Body of pancreas (tissue), 4 donors: ENCODE data around the gene JADE1. TPM values are rescaled to one million over a fixed set of nuclear protein-coding genes. Genes with fewer than 3 reads are reported as not detected.
A peak's percentile ranks its signal among the peaks of the same experiment; 100 is the strongest.

Experiments
- ATAC-seq: fragments of 150-250 bp; one replicate; pipeline ENCODE4 v1.9.1; 2016
- DNase-seq, 4 donors: peaks; one replicate each; pipeline ENCODE4 v3.0.0-alpha.2; 2019
- H3K27ac ChIP-seq, 4 donors: fragments of 200-600 bp; sonication (generic); 1 replicate in 3 of 4; 2 replicates in 1 of 4; pipeline versions ENCODE4 v1.5.1 to v1.6.1; 2016 to 2019; ENCODE audit warnings: mild to moderate bottlenecking in 1 of 4, mixed read lengths in 1 of 4, moderate library complexity in 1 of 4
- H3K27me3 ChIP-seq, 2 donors: fragments of 200-600 bp; sonication (generic); one replicate each; pipeline ENCODE4 v1.6.0; 2016; ENCODE audit warnings: mild to moderate bottlenecking in 1 of 2
- H3K36me3 ChIP-seq, 2 donors: fragments of 200-600 bp; sonication (generic); replicated peaks in 1 of 2; 2 replicates each; pipeline ENCODE4 v1.5.1; 2016; ENCODE audit warnings: low read depth in 2 of 2; ENCODE audit not compliant: insufficient read depth in 1 of 2
- H3K4me1 ChIP-seq: fragments of 200-600 bp; sonication (generic); one replicate; pipeline ENCODE4 v1.6.0; 2016
- H3K4me3 ChIP-seq, 2 donors: fragments of 200-600 bp; sonication (generic); 1 replicate in 1 of 2; 2 replicates in 1 of 2; pipeline ENCODE4 v1.5.1; 2016 to 2019
- H3K9me3 ChIP-seq, 3 donors: fragments of 200-600 bp; sonication (generic); 1 replicate in 2 of 3; 2 replicates in 1 of 3; pipeline ENCODE4 v1.5.1; 2016
- POLR2A ChIP-seq, 3 donors: fragments of 450-650 bp; IDR thresholded peaks; one replicate each; pipeline ENCODE4 v1.6.1; 2016; ENCODE audit warnings: antibody characterized with exemption in 3 of 3, mild to moderate bottlenecking in 2 of 3
- WGBS, 2 donors: methylation state at CpG; one replicate each; pipeline ENCODE4 v1.1.5; 2017; 5-methylcytosine and 5-hydroxymethylcytosine counted together
- intact Hi-C: fragments of 100-400 bp; cut with DNase I; formaldehyde crosslinking; loops from one replicate; pipeline ENCODE4 v1.15.1; 2023
- total RNA-seq, 2 donors: library from RNA; depleted of rRNA; stranded (reverse); fragments of >200 nt; gene quantifications; one replicate each; pipeline ENCODE4 v1.1.0, GENCODE V29; 2016
- TF ChIP-seq, protein P1 (sequence below), 7 experiments: fragments of 450-650 bp in 4 of 7; fragments of 200-600 bp in 3 of 7; sonication (generic) in 3 of 7; IDR thresholded peaks; one replicate each; pipeline ENCODE4 v1.5.1; 2016 to 2019; ENCODE audit warnings: antibody characterized with exemption in 7 of 7

Gene JADE1
- total RNA-seq, 2 donors from 2014 or later: 44.4 to 50.4 TPM

DNA sequence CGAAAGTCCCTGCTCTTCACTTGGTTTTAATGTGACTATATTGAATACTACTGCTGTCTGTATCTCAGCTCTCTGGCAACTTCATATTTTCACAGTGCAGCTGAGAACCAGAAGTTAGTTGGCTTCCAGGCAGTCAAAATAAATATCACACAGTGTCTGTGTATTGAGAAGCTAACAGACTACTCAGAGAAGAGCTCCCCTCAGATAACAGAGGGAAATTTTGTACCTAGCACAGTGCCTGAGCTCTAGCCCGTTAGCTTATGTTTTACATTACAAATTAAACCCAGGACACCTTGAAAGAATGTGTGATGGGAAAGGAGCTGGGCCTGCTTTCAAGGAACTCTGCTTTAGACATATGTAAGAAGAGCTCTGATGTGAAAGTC lies 22.7 kb downstream of the JADE1 start:
- 21 to 29% methylated on average over 2 of the region's 2 CpGs for WGBS, 2 donors
- Histone ChIP-seq H3K4me1 (peaks cover 84% of the 10 kb centered on the region), H3K27me3 (no peaks in the 10 kb centered on the region), H3K36me3 (no peaks in the 10 kb centered on the region), H3K4me3 (no peak overlapping the region), H3K27ac (peak overlapping the region; percentile 17 to 72 (median 43)), H3K9me3 (no peaks in the 10 kb centered on the region)
- TF ChIP-seq, protein P1, sequence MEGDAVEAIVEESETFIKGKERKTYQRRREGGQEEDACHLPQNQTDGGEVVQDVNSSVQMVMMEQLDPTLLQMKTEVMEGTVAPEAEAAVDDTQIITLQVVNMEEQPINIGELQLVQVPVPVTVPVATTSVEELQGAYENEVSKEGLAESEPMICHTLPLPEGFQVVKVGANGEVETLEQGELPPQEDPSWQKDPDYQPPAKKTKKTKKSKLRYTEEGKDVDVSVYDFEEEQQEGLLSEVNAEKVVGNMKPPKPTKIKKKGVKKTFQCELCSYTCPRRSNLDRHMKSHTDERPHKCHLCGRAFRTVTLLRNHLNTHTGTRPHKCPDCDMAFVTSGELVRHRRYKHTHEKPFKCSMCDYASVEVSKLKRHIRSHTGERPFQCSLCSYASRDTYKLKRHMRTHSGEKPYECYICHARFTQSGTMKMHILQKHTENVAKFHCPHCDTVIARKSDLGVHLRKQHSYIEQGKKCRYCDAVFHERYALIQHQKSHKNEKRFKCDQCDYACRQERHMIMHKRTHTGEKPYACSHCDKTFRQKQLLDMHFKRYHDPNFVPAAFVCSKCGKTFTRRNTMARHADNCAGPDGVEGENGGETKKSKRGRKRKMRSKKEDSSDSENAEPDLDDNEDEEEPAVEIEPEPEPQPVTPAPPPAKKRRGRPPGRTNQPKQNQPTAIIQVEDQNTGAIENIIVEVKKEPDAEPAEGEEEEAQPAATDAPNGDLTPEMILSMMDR (IDR thresholded peaks at IDR 0.05): no peak
- no peak for TF ChIP-seq POLR2A (IDR thresholded peaks at IDR 0.05)
- ATAC-seq: no peak
- intact Hi-C loops: no loop called here
- DNase-seq: no peak

DNA sequence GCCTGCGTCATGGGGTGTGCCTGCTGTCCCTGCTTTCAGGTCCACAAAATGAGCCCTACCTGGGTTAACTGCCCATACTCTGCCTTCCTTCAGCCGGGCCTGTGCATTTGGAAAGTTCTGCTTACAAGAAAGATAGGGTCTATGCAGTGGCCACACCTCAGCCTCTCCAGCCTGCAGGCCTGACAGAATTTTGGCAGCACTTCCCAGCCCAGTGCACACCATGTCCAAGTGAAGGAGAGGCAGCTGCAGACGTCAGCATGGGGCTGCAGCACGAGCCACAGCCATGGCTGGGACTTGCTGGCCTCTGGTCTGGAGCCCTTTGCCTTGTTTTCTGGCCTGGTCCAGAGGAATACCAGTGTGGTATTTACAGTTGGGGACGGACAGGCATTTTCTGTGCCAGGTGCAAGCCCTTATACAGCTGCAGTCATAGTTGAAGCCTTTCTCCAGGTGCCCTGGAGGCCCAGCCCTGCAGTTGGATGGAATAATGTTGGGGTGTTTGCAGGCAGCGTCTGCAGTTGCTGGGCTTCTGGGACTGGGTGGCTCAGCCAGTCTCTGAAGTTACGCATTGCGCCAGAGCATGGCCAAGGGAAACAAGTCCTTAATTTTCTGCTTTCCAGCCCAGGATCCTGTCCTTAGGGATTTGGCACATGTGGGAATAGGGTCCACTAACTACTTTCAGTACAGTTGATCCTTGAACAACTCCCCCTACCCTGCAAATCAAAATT lies 26.2 kb downstream of the JADE1 start:
- no peaks in the 10 kb centered on the region for H3K36me3 ChIP-seq
- TF ChIP-seq, protein P1 (IDR thresholded peaks at IDR 0.05): peak in 1 of 7 experiments; percentile 2
- TF ChIP-seq POLR2A (IDR thresholded peaks at IDR 0.05): no peak
- H3K4me1 ChIP-seq: peaks cover 97% of the 10 kb centered on the region
- H3K4me3 ChIP-seq: no peak overlapping the region
- H3K27me3 ChIP-seq: no peaks in the 10 kb centered on the region
- H3K9me3 ChIP-seq: no peaks in the 10 kb centered on the region
- peak; percentile 80 to 90 (median 89) for DNase-seq
- H3K27ac ChIP-seq: peak overlapping the region; percentile 49 to 72 (median 66)
- intact Hi-C loops: no loop called here
- peak; percentile 90 for ATAC-seq
- WGBS, 2 donors: 28 to 37% methylated on average over 3 to 8 of the region's 8 CpGs

DNA sequence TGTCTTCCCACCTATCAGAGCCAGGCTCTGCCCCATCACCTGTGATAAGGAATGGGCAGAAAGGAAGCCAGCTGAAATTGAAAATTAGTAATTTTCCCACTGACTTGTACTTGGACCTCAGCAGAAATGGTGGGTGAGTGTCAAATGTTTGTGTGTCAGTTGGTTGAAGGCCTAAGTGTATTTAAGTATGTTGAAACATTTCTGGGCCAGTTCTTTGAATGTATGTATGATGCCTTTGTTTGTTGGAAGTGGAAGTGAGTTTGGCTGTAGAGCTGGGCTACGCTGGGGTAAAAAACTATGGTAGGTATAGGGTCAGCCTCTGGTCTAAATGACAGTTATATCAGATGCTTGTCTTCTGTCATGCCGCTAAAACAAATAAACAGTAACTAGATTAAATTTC lies 27.7 kb downstream of the JADE1 start:
- TF ChIP-seq, protein P1 (IDR thresholded peaks at IDR 0.05): no peak
- ATAC-seq: no peak
- DNase-seq: no peak
- Histone ChIP-seq H3K9me3 (no peaks in the 10 kb centered on the region), H3K27me3 (no peaks in the 10 kb centered on the region), H3K4me1 (peaks cover 97% of the 10 kb centered on the region), H3K36me3 (no peaks in the 10 kb centered on the region), H3K27ac (peak overlapping the region in 2 of 4 donors; percentile 37 to 72), H3K4me3 (no peak overlapping the region)
- WGBS, 2 donors: 60 to 80% methylated on average over 2 of the region's 2 CpGs
- intact Hi-C loops: no loop called here

DNA sequence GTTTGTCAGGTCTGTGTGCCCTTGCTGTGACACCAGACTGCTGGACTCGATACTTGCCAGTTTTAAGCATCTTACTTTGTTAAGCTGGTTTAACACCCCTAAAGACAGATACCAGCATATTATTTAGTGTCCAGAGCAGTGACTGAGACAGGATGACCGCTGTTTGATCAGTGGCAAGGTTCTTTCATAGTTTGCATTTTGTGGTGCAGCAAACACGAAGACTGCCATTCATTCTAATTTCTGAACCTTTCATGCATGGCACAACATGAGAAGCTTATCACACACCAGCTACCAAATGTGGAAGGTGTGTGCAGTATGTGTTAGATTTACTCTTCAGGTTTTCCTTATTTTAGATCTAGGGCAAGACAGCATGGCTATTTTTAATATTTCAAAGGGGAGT lies 28.2 kb downstream of the JADE1 start:
- TF ChIP-seq POLR2A (IDR thresholded peaks at IDR 0.05): no peak
- TF ChIP-seq, protein P1 (IDR thresholded peaks at IDR 0.05): no peak
- Histone ChIP-seq H3K27me3 (no peaks in the 10 kb centered on the region), H3K27ac (peak overlapping the region in 1 of 4 donors; percentile 1), H3K4me1 (peaks cover 97% of the 10 kb centered on the region), H3K4me3 (no peak overlapping the region), H3K9me3 (no peaks in the 10 kb centered on the region), H3K36me3 (no peaks in the 10 kb centered on the region)
- intact Hi-C loops: no loop called here
- no peak for DNase-seq
- ATAC-seq: no peak
- 82 to 85% methylated on average over 3 of the region's 3 CpGs for WGBS, 2 donors
